Activated naive CD4-positive, alpha-beta T cell treated with anti-CD3 and anti-CD28 coated beads, Interleukin-2, amount 50 U/mL, for 24 hours (primary cell): ENCODE measurements around the gene EVA1A.

ENCODE experiments used
- H3K27ac Mint-ChIP-seq: one replicate; pipeline ENCODE4 v1.8.0; 2021; ENCODE audit warnings: mild to moderate bottlenecking, mixed read lengths
- H3K27me3 Mint-ChIP-seq: one replicate; pipeline ENCODE4 v1.8.0; 2021; ENCODE audit warnings: mixed read lengths
- H3K36me3 Mint-ChIP-seq: one replicate; pipeline ENCODE4 v1.8.0; 2021; ENCODE audit warnings: mixed read lengths
- H3K4me1 Mint-ChIP-seq: one replicate; pipeline ENCODE4 v1.8.0; 2021; ENCODE audit warnings: mixed read lengths
- H3K4me3 Mint-ChIP-seq: one replicate; pipeline ENCODE4 v1.8.0; 2021; ENCODE audit warnings: mild to moderate bottlenecking, mixed read lengths
- H3K9me3 Mint-ChIP-seq: one replicate; pipeline ENCODE4 v1.8.0; 2021; ENCODE audit warnings: mixed read lengths

EVA1A gene

DNA sequence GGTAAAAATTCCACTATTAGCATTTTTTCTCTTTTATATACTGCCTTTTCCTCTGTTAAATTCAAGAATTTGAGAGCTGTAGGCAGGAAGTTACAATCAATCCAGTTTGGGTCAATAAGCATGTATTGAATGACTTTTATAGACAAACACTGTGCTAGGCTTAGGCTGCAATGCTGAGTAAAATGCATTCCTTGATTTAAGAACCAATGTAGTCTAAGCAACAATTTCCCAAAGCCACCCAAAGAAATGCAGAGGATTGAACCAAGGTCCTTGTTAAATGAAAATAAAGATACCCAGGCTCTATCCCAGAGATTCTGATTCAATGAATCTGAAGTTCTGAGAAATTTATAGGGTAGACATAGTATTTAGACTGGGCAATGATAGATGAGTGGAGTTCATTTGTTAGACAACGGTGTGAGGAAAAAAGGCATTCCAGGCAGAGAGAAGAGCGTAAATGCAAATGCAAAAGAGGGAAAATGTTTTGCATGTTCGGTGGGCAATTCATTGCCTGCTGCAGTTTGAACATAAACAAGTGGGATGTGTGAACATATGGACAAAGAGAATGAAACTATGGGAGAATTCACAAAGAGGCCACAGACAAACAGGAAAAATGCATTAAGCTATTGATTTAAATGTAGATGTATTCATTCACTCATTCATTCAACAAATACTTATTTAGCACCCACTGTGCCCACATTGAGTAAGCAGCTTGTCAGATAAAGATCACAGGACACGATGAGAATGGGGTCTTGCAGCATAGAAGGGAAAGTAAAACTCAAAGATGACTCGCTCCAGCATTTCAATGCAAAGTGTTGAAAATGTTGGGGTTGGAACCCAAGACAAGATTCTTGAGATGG lies 107.1 kb downstream of the EVA1A start:
- Mint-ChIP-seq H3K36me3 (no peaks in the 10 kb centered on the region), H3K9me3 (peaks cover 2% of the 10 kb centered on the region), H3K27ac (no peak overlapping the region)

DNA sequence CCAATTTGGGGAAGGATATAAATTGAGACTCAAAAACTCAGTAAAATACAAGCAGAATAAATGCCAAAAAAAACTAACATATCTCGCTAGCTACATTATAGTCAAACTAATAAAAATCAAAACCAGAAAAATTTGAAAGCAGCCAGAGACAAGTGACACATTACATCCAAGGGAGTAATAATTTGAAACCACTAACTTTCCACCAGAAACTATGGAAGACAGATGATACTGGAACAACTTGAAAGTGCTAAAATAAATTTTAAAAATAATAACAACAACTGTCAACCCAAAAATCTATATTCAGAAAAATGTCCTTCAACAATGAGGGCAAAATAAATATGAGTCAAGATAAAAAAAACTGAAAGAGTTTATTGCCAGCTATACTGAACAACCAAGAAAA lies 110.7 kb downstream of the EVA1A start:
- peaks cover 4% of the 10 kb centered on the region for H3K27me3 Mint-ChIP-seq
- H3K27ac Mint-ChIP-seq = no peak overlapping the region
- no peaks in the 10 kb centered on the region for H3K36me3 Mint-ChIP-seq
- peaks cover 5% of the 10 kb centered on the region for H3K9me3 Mint-ChIP-seq
- H3K4me3 Mint-ChIP-seq = no peak overlapping the region
- H3K4me1 Mint-ChIP-seq = no peaks in the 10 kb centered on the region

More for the DNA sequence above, 107.1 kb downstream of the EVA1A start:
- no peaks in the 10 kb centered on the region for H3K4me1 Mint-ChIP-seq
- no peak overlapping the region for H3K4me3 Mint-ChIP-seq
- peaks cover 8% of the 10 kb centered on the region for H3K27me3 Mint-ChIP-seq

DNA sequence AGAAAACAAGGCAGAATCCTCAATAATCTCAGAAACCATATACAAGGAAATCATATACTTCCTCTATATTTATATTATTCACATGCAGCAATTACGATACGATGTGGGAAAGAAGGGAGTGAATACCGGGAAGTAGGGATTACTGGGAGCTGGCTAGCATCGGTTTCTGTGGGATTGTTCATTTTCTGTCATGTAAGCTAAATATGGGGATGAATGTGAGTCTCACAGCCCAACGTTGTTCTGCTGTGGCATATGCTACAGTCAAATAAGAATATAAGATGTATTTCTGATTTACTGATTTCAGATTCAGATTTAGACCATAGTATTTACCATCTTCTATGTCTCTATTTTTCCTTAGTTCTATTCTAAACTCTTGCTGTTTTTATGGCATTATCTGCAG lies 113.6 kb downstream of the EVA1A start:
- peaks cover 5% of the 10 kb centered on the region for H3K9me3 Mint-ChIP-seq

More for the DNA sequence above, 113.6 kb downstream of the EVA1A start:
- no peak overlapping the region for H3K4me3 Mint-ChIP-seq
- H3K27me3 Mint-ChIP-seq = peaks cover 3% of the 10 kb centered on the region
- no peaks in the 10 kb centered on the region for H3K36me3 Mint-ChIP-seq
- no peak overlapping the region for H3K27ac Mint-ChIP-seq
- no peaks in the 10 kb centered on the region for H3K4me1 Mint-ChIP-seq
